ENCODE results near the gene UQCRQ. TPM values are rescaled to one million over a fixed set of nuclear protein-coding genes. Genes with fewer than 3 reads are reported as not detected.
A peak's percentile ranks its signal among the peaks of the same experiment; 100 is the strongest.

The UQCRQ gene
- total and polyA plus RNA-seq, 9 of the 15 experiments (the other 6 are each of a cell fraction or from before 2014, with no cell fraction given), result 235 to 2,421 (median 883) TPM

- Histone ChIP-seq H2AFZ (ENCODE audit: low read depth, low read length) (no peak overlapping the region), H3K4me1 (replicated peaks in 1 of 2; ENCODE audit: control insufficient read depth in 2 of 2, insufficient read depth in 2 of 2, low read length in 2 of 2) (peaks cover 0 to 19% of the 10 kb centered on the region in 2 experiments; a peak in 2 of 5 replicates), H3K36me3 (ENCODE audit: control insufficient read depth, insufficient read depth, low read length) (peaks cover 59% of the 10 kb centered on the region), H3K27ac (ENCODE audit: extremely low read depth, low read depth, low read length) (no peak overlapping the region), H3K9me1 (ENCODE audit: control insufficient read depth, insufficient read depth, low read length) (no peaks in the 10 kb centered on the region), H3K79me2 (ENCODE audit: control insufficient read depth, insufficient read depth, low read length) (no peaks in the 10 kb centered on the region), H4K20me1 (replicated peaks; ENCODE audit: control insufficient read depth, insufficient read depth, low read length) (peaks cover 4% of the 10 kb centered on the region; the same call in 1 of the 2 replicates), H3K4me2 (ENCODE audit: insufficient read depth, low read length) (no peak overlapping the region), H3K4me3 (no peak overlapping the region), H3K9ac (ENCODE audit: insufficient read depth in 1 of 2, low read depth in 2 of 2, low read length in 2 of 2) (no peak overlapping the region; a peak in 1 of 4 replicates), H3K27me3 (ENCODE audit: control insufficient read depth in 2 of 2, insufficient read depth in 2 of 2, low read length in 2 of 2) (no peaks in the 10 kb centered on the region), H3K9me3 (replicated peaks; ENCODE audit: control insufficient read depth, insufficient read depth, low read depth, low read length) (no peaks in the 10 kb centered on the region)
- TF ChIP-seq SUPT5H (IDR thresholded peaks at IDR 0.05), result 0 out of 2 replicates have a peak, but pooled peaks have one; percentile 15
- TF ChIP-seq HMG20B (CRISPR knock-in tag; IDR thresholded peaks at IDR 0.05), result no peak
- no peak for TF ChIP-seq ZNF354B (CRISPR knock-in tag; IDR thresholded peaks at IDR 0.05)
- POLR2A ChIA-PET, result no interaction called here
- FAIRE-seq (no peak), DNase-seq (ENCODE audit: extremely low read depth in 1 of 4, low spot score in 3 of 4) (no peak), ATAC-seq (no peak)
- CTCF ChIA-PET (ENCODE audit: low intra/inter-chr PET ratio), result no interaction called here
- intact Hi-C loops (cut with micrococcal nuclease) (no loop called here), in situ Hi-C loops (cut with MboI) (loop anchor here (5.0 kb wide), 1 partner anchor 347 kb away; no protein-coding TSS in a partner anchor)
- 70% methylated on average over 3 of the region's 3 CpGs for WGBS (ENCODE audit: insufficient coverage, low coverage, missing lambda C conversion rate)
- BruUV-seq (replicated peaks), result no TSS peak
Measured at GRCh38 chr5:132873930-132874271, 7.5 kb downstream of the UQCRQ start.

- Histone ChIP-seq H3K36me3 (ENCODE audit: control insufficient read depth, insufficient read depth, low read length) (peaks cover 56% of the 10 kb centered on the region), H3K27ac (ENCODE audit: extremely low read depth, low read depth, low read length) (no peak overlapping the region), H2AFZ (ENCODE audit: low read depth, low read length) (no peak overlapping the region), H3K9me3 (replicated peaks; ENCODE audit: control insufficient read depth, insufficient read depth, low read depth, low read length) (no peaks in the 10 kb centered on the region), H4K20me1 (replicated peaks; ENCODE audit: control insufficient read depth, insufficient read depth, low read length) (peaks cover 4% of the 10 kb centered on the region; the same call in 1 of the 2 replicates), H3K4me3 (no peak overlapping the region), H3K4me1 (replicated peaks in 1 of 2; ENCODE audit: control insufficient read depth in 2 of 2, insufficient read depth in 2 of 2, low read length in 2 of 2) (peaks cover 0 to 19% of the 10 kb centered on the region in 2 experiments; a peak in 2 of 5 replicates), H3K79me2 (ENCODE audit: control insufficient read depth, insufficient read depth, low read length) (no peaks in the 10 kb centered on the region), H3K27me3 (ENCODE audit: control insufficient read depth in 2 of 2, insufficient read depth in 2 of 2, low read length in 2 of 2) (no peaks in the 10 kb centered on the region), H3K9ac (ENCODE audit: insufficient read depth in 1 of 2, low read depth in 2 of 2, low read length in 2 of 2) (no peak overlapping the region), H3K9me1 (ENCODE audit: control insufficient read depth, insufficient read depth, low read length) (no peaks in the 10 kb centered on the region), H3K4me2 (ENCODE audit: insufficient read depth, low read length) (no peak overlapping the region)
- TF ChIP-seq TBP (optimal IDR thresholded peaks at IDR 0.05; ENCODE audit: low read depth, low read length), result no peak
- no peak for TF ChIP-seq SMAD2 (IDR thresholded peaks at IDR 0.05; ENCODE audit: low read depth, low read length)
- TF ChIP-seq ARHGAP35 (IDR thresholded peaks at IDR 0.05; ENCODE audit: partially characterized antibody), result no peak
- TF ChIP-seq DNMT1 (IDR thresholded peaks at IDR 0.05), result no peak
- intact Hi-C loops (cut with micrococcal nuclease), result no loop called here
- BruUV-seq (replicated peaks), result no TSS peak
- CTCF ChIA-PET (ENCODE audit: low intra/inter-chr PET ratio), result interaction anchor here (0.6 kb wide), 1 partner anchor 1278 kb away, joined by 3 read pairs; no protein-coding TSS in a partner anchor
- FAIRE-seq, result no peak
- WGBS (ENCODE audit: insufficient coverage, low coverage, missing lambda C conversion rate), result 60% methylated on average over 1 of the region's 1 CpG
- POLR2A ChIA-PET, result interaction anchor here (1.1 to 2.2 kb wide), 2 partner anchors 10 to 13 kb away, joined by 3 to 12 read pairs; partner anchors contain the start of genes GDF9 and UQCRQ
- in situ Hi-C loops (cut with MboI), result no loop called here
- no peak for DNase-seq (ENCODE audit: extremely low read depth in 1 of 4, low spot score in 3 of 4)
- ATAC-seq, result no peak
Measured at GRCh38 chr5:132876020-132876759, 9.7 kb downstream of the UQCRQ start.
